Measurements from ENCODE around the gene CRYBB1.

DNA sequence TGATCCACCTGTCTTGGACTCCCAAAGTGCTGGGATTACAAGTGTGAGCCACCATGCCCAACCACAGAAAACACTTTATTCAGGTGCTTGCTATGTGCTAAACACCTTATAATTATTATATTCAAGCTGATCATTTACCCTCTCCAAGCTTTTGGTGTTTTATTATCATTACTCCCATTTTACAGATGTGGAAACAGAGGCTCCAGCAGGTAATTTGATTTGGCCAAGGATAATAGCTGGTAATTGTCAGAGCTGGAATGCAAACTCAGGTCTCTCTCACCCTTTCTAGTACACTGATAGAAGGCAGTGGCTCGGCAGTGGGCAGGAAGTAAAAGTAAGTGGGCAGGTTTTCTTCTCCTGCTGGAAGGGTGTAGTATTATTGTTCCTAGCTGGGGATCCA, 24.1 kb downstream of the CRYBB1 start:
- TF ChIP-seq, protein P1, sequence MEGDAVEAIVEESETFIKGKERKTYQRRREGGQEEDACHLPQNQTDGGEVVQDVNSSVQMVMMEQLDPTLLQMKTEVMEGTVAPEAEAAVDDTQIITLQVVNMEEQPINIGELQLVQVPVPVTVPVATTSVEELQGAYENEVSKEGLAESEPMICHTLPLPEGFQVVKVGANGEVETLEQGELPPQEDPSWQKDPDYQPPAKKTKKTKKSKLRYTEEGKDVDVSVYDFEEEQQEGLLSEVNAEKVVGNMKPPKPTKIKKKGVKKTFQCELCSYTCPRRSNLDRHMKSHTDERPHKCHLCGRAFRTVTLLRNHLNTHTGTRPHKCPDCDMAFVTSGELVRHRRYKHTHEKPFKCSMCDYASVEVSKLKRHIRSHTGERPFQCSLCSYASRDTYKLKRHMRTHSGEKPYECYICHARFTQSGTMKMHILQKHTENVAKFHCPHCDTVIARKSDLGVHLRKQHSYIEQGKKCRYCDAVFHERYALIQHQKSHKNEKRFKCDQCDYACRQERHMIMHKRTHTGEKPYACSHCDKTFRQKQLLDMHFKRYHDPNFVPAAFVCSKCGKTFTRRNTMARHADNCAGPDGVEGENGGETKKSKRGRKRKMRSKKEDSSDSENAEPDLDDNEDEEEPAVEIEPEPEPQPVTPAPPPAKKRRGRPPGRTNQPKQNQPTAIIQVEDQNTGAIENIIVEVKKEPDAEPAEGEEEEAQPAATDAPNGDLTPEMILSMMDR (IDR thresholded peaks at IDR 0.05; ENCODE audit: poor library complexity) = no peak
- TF ChIP-seq EZH2phosphoT487 (IDR thresholded peaks at IDR 0.05; ENCODE audit: low read depth, severe bottlenecking, unreplicated experiment) (no peak), EZH2 (IDR thresholded peaks at IDR 0.05; ENCODE audit: borderline replicate concordance) (no peak)

Measured in hepatocyte (in vitro differentiated cells).